Mesothelial cell of epicardium (in vitro differentiated cells): ENCODE results near the gene PIEZO2. TPM values are rescaled to one million over a fixed set of nuclear protein-coding genes. Genes with fewer than 3 reads are reported as not detected.
A peak's percentile ranks its signal among the peaks of the same experiment; 100 is the strongest.
"Not testable (repeated sequence)": the region's sequence is repeated elsewhere in the genome, so short reads cannot be mapped to it uniquely, and the experiment has no call there.

Source experiments
- DNase-seq, 2 experiments: peaks; one replicate each; pipeline ENCODE4 v3.0.0; 2021; ENCODE audit warnings: low spot score in 2 of 2; ENCODE audit not compliant: unreplicated experiment in 2 of 2
- H3K27ac Mint-ChIP-seq: 2 replicates; pipeline ENCODE4 v1.8.0; 2021; ENCODE audit warnings: mixed read lengths
- H3K27me3 Mint-ChIP-seq: 2 replicates; pipeline ENCODE4 v1.8.0; 2021; ENCODE audit warnings: low read depth, mixed read lengths
- H3K36me3 Mint-ChIP-seq: 2 replicates; pipeline ENCODE4 v1.8.0; 2021; ENCODE audit warnings: mixed read lengths
- H3K4me1 Mint-ChIP-seq: 2 replicates; pipeline ENCODE4 v1.8.0; 2021; ENCODE audit warnings: mixed read lengths
- H3K4me3 Mint-ChIP-seq: 2 replicates; pipeline ENCODE4 v1.8.0; 2021; ENCODE audit warnings: mild to moderate bottlenecking, moderate library complexity, mixed read lengths
- H3K9me3 Mint-ChIP-seq: 2 replicates; pipeline ENCODE4 v1.8.0; 2021; ENCODE audit warnings: mixed read lengths
- total RNA-seq: library from RNA; stranded (reverse); gene quantifications from 3 replicates; pipeline ENCODE4 v1.2.1, GENCODE V29; 2021
- TF ChIP-seq, protein P1 (sequence below): fragments of 200-600 bp; sonication (generic); IDR thresholded peaks from one replicate; pipeline ENCODE4 v1.5.0; 2021; ENCODE audit warnings: antibody characterized with exemption; ENCODE audit not compliant: unreplicated experiment

Gene PIEZO2
- total RNA-seq, 1 donor from 2014 or later: 36.7 TPM

DNA sequence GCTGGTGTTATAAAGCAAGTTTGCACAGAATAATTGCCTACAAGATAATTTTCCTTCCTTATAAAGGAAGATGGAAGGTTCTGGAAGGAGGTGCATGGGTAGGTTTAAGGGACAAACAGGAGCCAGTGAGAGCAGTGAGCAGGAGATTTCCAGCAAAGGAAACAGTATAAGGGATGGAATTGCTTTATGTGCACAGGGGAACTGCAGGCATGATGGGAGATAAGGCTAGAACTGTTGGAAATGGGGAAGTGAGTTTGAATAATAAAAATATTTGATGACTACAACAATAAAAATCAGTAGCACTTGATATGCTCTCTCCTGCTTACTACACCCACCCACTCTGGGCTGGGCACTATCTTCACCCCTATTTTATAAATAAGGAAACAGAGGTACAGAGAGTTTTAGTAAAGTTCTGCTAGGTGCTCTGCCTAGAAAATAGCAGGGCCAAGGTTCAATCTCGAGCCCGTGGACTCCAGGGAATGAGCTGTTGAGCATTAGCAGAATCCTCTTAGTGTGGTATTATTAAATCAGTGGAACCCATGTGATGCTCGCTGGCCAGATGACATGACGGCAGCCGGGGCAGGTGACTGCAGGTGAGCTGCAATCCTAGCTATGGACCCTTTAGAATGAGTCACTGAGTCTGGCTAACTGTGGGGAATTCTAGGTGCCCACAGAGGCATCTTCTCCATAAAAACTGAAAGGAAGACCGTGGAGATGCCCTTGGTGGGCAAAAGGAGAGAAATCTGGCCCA is 302.5 kb downstream of the PIEZO2 start:
- Mint-ChIP-seq H3K4me1 (peaks cover 30% of the 10 kb centered on the region), H3K4me3 (no peak overlapping the region), H3K36me3 (peaks cover 8% of the 10 kb centered on the region), H3K27ac (no peak overlapping the region), H3K9me3 (peaks cover 8% of the 10 kb centered on the region), H3K27me3 (no peaks in the 10 kb centered on the region)
- no peak for DNase-seq
- TF ChIP-seq, protein P1, sequence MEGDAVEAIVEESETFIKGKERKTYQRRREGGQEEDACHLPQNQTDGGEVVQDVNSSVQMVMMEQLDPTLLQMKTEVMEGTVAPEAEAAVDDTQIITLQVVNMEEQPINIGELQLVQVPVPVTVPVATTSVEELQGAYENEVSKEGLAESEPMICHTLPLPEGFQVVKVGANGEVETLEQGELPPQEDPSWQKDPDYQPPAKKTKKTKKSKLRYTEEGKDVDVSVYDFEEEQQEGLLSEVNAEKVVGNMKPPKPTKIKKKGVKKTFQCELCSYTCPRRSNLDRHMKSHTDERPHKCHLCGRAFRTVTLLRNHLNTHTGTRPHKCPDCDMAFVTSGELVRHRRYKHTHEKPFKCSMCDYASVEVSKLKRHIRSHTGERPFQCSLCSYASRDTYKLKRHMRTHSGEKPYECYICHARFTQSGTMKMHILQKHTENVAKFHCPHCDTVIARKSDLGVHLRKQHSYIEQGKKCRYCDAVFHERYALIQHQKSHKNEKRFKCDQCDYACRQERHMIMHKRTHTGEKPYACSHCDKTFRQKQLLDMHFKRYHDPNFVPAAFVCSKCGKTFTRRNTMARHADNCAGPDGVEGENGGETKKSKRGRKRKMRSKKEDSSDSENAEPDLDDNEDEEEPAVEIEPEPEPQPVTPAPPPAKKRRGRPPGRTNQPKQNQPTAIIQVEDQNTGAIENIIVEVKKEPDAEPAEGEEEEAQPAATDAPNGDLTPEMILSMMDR: no peak

DNA sequence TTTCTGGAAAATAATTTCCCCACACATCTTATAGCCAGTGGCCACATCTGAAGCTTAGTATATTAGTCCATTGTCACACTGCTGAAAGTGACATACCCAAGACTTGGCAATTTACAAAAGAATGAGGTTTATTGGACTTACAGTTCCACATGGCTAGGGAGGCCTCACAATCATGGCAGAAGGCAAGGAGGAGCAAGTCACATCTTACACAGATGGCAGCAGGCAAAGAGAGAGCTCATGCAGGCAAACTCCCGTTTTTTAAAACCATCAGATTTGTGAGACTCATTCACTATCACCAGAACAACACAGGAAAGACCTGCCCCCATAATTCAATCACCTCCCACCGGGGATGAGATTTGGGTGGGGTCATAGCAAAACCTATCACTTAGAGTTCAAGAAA is 303.3 kb downstream of the PIEZO2 start:
- not testable (repeated sequence) for H3K27me3 Mint-ChIP-seq, H3K27ac Mint-ChIP-seq, DNase-seq

DNA sequence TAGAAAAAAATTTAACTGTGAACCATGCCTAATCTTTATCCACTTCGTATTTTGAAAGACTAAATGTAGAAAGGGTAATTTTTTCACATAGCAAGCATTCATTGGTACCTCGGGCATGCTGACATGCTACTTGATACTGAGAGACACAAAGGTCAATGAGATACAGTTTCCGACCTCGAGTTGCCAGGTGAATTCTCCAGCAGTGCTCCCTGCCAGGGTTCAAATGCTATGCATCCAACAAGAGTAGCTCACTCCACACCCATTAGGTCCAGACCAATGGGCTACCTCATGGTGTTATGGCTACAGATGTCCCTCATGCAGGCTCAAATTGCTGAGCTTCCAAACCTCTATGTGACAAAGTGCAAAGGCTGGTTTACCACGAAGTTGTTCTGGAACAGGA is 305.8 kb downstream of the PIEZO2 start:
- H3K27ac Mint-ChIP-seq: no peak overlapping the region
- H3K4me3 Mint-ChIP-seq: no peak overlapping the region

More for the DNA sequence above, 303.3 kb downstream of the PIEZO2 start:
- H3K36me3 Mint-ChIP-seq, H3K4me3 Mint-ChIP-seq: not testable (repeated sequence)
- Mint-ChIP-seq H3K9me3 (peaks cover 11% of the 10 kb centered on the region), H3K4me1 (peaks cover 29% of the 10 kb centered on the region)

DNA sequence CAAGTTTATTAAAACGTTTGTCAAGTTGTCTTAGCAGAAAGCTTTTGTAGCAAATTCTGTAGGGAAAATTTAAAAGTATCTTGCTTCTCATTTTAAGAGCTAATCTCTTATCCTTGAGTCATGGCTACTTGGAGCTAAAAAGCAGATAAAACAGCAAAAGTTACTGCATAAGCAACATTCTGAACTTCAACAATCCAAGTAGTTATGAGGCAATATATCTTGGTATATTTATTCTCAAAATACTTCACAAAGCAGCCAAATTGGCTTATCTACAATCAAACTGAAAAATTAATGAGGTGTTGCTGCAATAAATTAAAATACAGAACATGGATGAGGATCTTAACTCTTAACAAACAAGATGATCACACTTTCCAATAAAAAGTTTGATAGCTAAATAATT is 306.5 kb downstream of the PIEZO2 start:
- Mint-ChIP-seq H3K9me3 (peaks cover 16% of the 10 kb centered on the region), H3K4me3 (no peak overlapping the region), H3K27ac (peak overlapping the region; percentile 56), H3K27me3 (no peaks in the 10 kb centered on the region), H3K36me3 (peaks cover 8% of the 10 kb centered on the region), H3K4me1 (peaks cover 36% of the 10 kb centered on the region)
- TF ChIP-seq, protein P1: no peak
- DNase-seq: no peak

More for the DNA sequence above, 305.8 kb downstream of the PIEZO2 start:
- Mint-ChIP-seq H3K4me1 (peaks cover 39% of the 10 kb centered on the region), H3K9me3 (peaks cover 16% of the 10 kb centered on the region), H3K27me3 (no peaks in the 10 kb centered on the region), H3K36me3 (peaks cover 8% of the 10 kb centered on the region)
- TF ChIP-seq, protein P1: no peak
- no peak for DNase-seq

DNA sequence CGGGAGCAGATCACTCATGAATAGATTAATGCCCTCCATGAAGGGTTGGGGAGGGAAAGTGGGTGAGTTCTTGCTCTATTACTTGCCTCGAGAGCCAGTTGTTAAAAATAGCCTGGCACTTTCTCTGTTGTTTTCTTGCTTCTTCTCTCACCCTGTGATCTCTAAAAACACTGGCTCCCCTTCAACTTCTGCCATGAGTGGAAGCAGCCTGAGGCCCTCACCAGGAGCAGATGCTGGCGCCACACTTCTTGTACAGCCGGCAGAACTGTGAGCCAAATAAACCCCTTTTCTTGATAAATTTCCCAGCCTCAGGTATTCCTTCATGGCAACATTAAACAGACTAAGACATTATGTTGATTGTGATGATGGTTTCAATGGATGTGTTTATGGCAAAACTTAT is 307.0 kb downstream of the PIEZO2 start:
- Mint-ChIP-seq H3K36me3 (peaks cover 8% of the 10 kb centered on the region), H3K9me3 (peaks cover 16% of the 10 kb centered on the region), H3K4me3 (peak overlapping the region; percentile 24), H3K27ac (peak overlapping the region; percentile 83), H3K4me1 (peaks cover 32% of the 10 kb centered on the region), H3K27me3 (no peaks in the 10 kb centered on the region)
- TF ChIP-seq, protein P1: no peak
- DNase-seq: no peak

DNA sequence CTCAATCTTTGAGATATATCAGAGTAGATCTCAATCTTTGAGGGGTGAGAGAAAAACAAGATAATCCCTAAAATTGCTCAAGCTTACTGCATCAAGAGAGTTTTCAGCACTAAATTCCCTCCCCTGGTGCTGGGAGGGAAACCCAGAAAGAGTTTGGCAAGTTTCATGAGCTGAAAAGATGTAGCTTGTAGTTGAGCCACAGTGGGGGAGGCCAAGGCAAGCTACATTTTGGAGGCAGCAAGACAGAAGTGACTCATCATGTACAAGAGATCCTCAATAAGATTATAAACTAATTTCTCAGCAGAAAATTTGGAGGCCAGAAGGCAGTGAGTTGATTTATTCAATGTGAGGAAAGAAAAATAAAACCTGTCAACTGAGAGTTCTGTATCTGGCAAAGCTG is 308.2 kb downstream of the PIEZO2 start:
- Mint-ChIP-seq H3K27ac (no peak overlapping the region), H3K4me3 (no peak overlapping the region), H3K9me3 (peaks cover 21% of the 10 kb centered on the region), H3K36me3 (peaks cover 8% of the 10 kb centered on the region), H3K27me3 (no peaks in the 10 kb centered on the region), H3K4me1 (peaks cover 39% of the 10 kb centered on the region)
- no peak for DNase-seq
- TF ChIP-seq, protein P1: no peak
